Right atrium auricular region (tissue), 2 donors: ENCODE results near the gene PITPNB. TPM values are rescaled to one million over a fixed set of nuclear protein-coding genes. Genes with fewer than 3 reads are reported as not detected.

Experiments used
- DNase-seq: peaks from one replicate; pipeline ENCODE4 v3.0.0-alpha.2; 2019; ENCODE audit warnings: low spot score
- H3K27ac ChIP-seq, 2 donors: fragments of 200-600 bp; sonication (generic); 1 replicate in 1 of 2; 2 replicates in 1 of 2; pipeline ENCODE4 v1.5.1; 2016 to 2019
- H3K27me3 ChIP-seq, 2 donors: fragments of 200-600 bp; sonication (generic); one replicate each; pipeline versions ENCODE4 v1.5.1 to v1.6.0; 2017 to 2019
- H3K36me3 ChIP-seq: fragments of 200-600 bp; sonication (generic); one replicate; pipeline ENCODE4 v1.5.1; 2016
- H3K4me1 ChIP-seq, 2 donors: fragments of 200-600 bp; sonication (generic); one replicate each; pipeline versions ENCODE4 v1.5.1 to v1.6.0; 2017 to 2019
- H3K4me3 ChIP-seq, 2 donors: fragments of 200-600 bp; sonication (generic); 1 replicate in 1 of 2; 2 replicates in 1 of 2; pipeline ENCODE4 v1.5.1; 2017 to 2019; ENCODE audit warnings: mild to moderate bottlenecking in 1 of 2, moderate library complexity in 1 of 2
- H3K9me3 ChIP-seq, 2 donors: fragments of 200-600 bp; sonication (generic); one replicate each; pipeline ENCODE4 v1.5.1; 2019
- CTCF ChIP-seq, 2 donors: fragments of 200-600 bp; sonication (generic); IDR thresholded peaks; one replicate each; pipeline ENCODE4 v1.5.1; 2019; ENCODE audit warnings: antibody characterized with exemption in 2 of 2
- total RNA-seq, 2 donors: library from RNA; depleted of rRNA; stranded (reverse); fragments of >200 nt; gene quantifications; one replicate each; pipeline ENCODE4 v1.1.0, GENCODE V29; 2016

The PITPNB gene
- total RNA-seq, 2 donors from 2014 or later = 26.3 to 43.0 TPM

DNA sequence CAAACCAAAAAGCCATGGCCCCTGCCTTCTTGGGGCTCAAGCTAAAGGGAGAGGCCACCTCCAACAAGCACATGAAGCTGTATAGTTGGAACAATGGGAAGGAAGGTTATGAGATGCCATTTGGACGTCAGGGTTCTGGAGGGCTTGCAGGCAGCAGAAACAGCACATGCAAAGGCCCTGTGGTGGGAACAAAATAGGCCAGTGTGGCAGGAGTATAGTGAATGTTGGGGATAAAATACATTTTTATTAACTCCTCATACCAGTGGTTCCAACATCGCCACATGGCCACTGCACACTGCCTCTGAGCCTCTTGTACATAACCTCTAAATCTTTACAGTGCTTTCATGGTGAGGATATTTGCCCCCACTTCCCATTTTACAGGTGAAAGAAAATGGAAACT lies 85.3 kb downstream of the PITPNB start:
- DNase-seq = no peak
- no peak for TF ChIP-seq CTCF (IDR thresholded peaks at IDR 0.05)
- H3K36me3 ChIP-seq = no peaks in the 10 kb centered on the region

DNA sequence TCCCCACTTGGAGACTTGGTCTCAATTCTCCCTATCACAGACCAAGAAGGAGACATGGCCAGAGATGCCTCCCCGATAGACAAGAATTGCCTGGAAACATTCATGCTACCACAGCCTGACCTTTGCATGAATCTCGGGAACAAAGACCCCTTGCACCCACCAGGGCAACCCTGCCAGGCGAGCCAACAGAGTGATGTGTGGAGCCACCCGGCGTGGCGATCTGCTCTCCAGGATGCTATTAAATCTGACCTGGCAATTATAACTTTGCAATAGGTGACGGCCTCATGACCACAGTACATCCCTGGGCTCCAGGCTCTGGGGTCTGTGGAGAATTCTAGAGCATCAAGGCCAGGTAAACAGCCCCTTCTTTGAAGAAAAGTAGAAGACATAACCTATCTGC lies 86.5 kb downstream of the PITPNB start:
- Histone ChIP-seq H3K27ac (no peak overlapping the region), H3K4me1 (no peaks in the 10 kb centered on the region), H3K36me3 (no peaks in the 10 kb centered on the region), H3K4me3 (no peak overlapping the region), H3K9me3 (no peaks in the 10 kb centered on the region), H3K27me3 (no peaks in the 10 kb centered on the region)
- no peak for DNase-seq
- TF ChIP-seq CTCF (IDR thresholded peaks at IDR 0.05) = no peak

More for the DNA sequence above, 85.3 kb downstream of the PITPNB start:
- no peaks in the 10 kb centered on the region for H3K9me3 ChIP-seq
- H3K4me1 ChIP-seq = no peaks in the 10 kb centered on the region
- no peak overlapping the region for H3K4me3 ChIP-seq
- H3K27me3 ChIP-seq = no peaks in the 10 kb centered on the region
- no peak overlapping the region for H3K27ac ChIP-seq

- Histone ChIP-seq H3K4me1 (no peaks in the 10 kb centered on the region), H3K27me3 (no peaks in the 10 kb centered on the region), H3K27ac (no peak overlapping the region), H3K4me3 (no peak overlapping the region), H3K36me3 (no peaks in the 10 kb centered on the region), H3K9me3 (no peaks in the 10 kb centered on the region)
- no peak for TF ChIP-seq CTCF (IDR thresholded peaks at IDR 0.05)
- no peak for DNase-seq
Observed at GRCh38 chr22:27829620-27830019, 89.4 kb downstream of the PITPNB start.

GRCh38 chr22:27827604-27828587 lies 91.2 kb downstream of the PITPNB start:
- peak overlapping the region; percentile 52 to 70 for H3K27ac ChIP-seq
- no peaks in the 10 kb centered on the region for H3K36me3 ChIP-seq
- no peaks in the 10 kb centered on the region for H3K27me3 ChIP-seq
- H3K4me3 ChIP-seq = no peak overlapping the region
- H3K9me3 ChIP-seq = no peaks in the 10 kb centered on the region
- no peak for TF ChIP-seq CTCF (IDR thresholded peaks at IDR 0.05)
- DNase-seq = peak; percentile 80
- H3K4me1 ChIP-seq = no peaks in the 10 kb centered on the region

DNA sequence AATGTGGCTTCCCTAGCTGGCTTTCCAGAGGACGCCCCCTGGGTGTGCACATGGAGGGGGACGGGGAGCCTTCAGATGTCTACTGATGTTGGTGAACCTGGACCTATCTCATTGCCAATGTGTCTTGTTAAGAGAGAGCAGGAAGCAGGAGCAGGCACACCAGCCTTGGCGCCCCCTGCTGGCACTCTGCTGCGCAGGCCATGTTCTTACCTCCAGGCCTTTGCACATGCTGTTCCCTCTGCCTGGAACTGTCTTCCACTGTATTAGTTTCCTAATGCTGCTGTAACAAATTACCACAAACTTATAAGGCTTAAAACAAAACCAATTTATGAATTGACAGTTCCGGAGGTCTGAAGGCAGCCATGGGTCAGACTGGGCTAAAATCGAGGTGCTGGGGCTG lies 93.9 kb downstream of the PITPNB start:
- no peak overlapping the region for H3K27ac ChIP-seq
- DNase-seq = no peak
- no peaks in the 10 kb centered on the region for H3K36me3 ChIP-seq
- peak in 1 of 2 donors; percentile 28 for TF ChIP-seq CTCF (IDR thresholded peaks at IDR 0.05)
- no peaks in the 10 kb centered on the region for H3K9me3 ChIP-seq
- no peak overlapping the region for H3K4me3 ChIP-seq
- H3K4me1 ChIP-seq = no peaks in the 10 kb centered on the region
- no peaks in the 10 kb centered on the region for H3K27me3 ChIP-seq
